GM21381 (cell line): ENCODE measurements around the gene COQ9.
"Not testable (repeated sequence)": the region's sequence is repeated elsewhere in the genome, so short reads cannot be mapped to it uniquely, and the experiment has no call there.

Experiments used
- ATAC-seq: cut with Tn5 transposase; IDR thresholded peaks from one replicate; pipeline ENCODE4 v1.9.1; 2021; ENCODE audit warnings: mild to moderate bottlenecking, moderate library complexity; ENCODE audit not compliant: unreplicated experiment

Gene COQ9

GRCh38 chr16:57484515-57485005 lies 37.3 kb downstream of the COQ9 start:
- ATAC-seq, result no peak

GRCh38 chr16:57485091-57485915 lies 38.0 kb downstream of the COQ9 start:
- no peak for ATAC-seq

GRCh38 chr16:57485916-57486857 lies 38.9 kb downstream of the COQ9 start, which contains the start of gene DOK4:
TSS of gene DOK4 (minus strand) at chr16:57486493. CDS start at chr16:57479507, 6,986 bp downstream.
- peak; percentile 88 for ATAC-seq

GRCh38 chr16:57486858-57487834 lies 39.9 kb downstream of the COQ9 start:
- no peak for ATAC-seq

GRCh38 chr16:57489229-57489628 lies 42.0 kb downstream of the COQ9 start:
- no peak for ATAC-seq

- no peak for ATAC-seq
Measured at GRCh38 chr16:57493767-57494166, 46.5 kb downstream of the COQ9 start.

- no peak for ATAC-seq
Measured at GRCh38 chr16:57497121-57497520, 49.8 kb downstream of the COQ9 start.

GRCh38 chr16:57498031-57498430 lies 50.8 kb downstream of the COQ9 start:
- no peak for ATAC-seq

- not testable (repeated sequence) for ATAC-seq
Measured at GRCh38 chr16:57499941-57500340, 52.7 kb downstream of the COQ9 start.

GRCh38 chr16:57500578-57501111 lies 53.4 kb downstream of the COQ9 start:
- no peak for ATAC-seq

- no peak for ATAC-seq
Measured at GRCh38 chr16:57501492-57501891, 54.2 kb downstream of the COQ9 start.

- no peak for ATAC-seq
Measured at GRCh38 chr16:57502048-57502775, 54.9 kb downstream of the COQ9 start.

GRCh38 chr16:57503366-57503765 lies 56.1 kb downstream of the COQ9 start:
- ATAC-seq, result no peak

GRCh38 chr16:57504001-57504400 lies 56.7 kb downstream of the COQ9 start:
- ATAC-seq, result no peak

- no peak for ATAC-seq
Measured at GRCh38 chr16:57504491-57504890, 57.2 kb downstream of the COQ9 start.

GRCh38 chr16:57505169-57505568 lies 57.9 kb downstream of the COQ9 start:
- no peak for ATAC-seq

GRCh38 chr16:57507136-57508034 lies 60.1 kb downstream of the COQ9 start:
- no peak for ATAC-seq

- ATAC-seq, result no peak
Measured at GRCh38 chr16:57508035-57508425, 60.8 kb downstream of the COQ9 start.
